22Rv1 (cell line): ENCODE results near the gene NTNG1.

Source experiments
- H3K27ac ChIP-seq: fragments of 450-650 bp; 2 replicates; pipeline ENCODE4 v1.5.1; 2017
- ZFX ChIP-seq: fragments of 450-650 bp; IDR thresholded peaks from 2 replicates; pipeline ENCODE4 v1.6.1; 2017; ENCODE audit warnings: antibody characterized with exemption, borderline replicate concordance
- TF ChIP-seq, protein P1 (sequence below): fragments of 450-650 bp; IDR thresholded peaks from 2 replicates; pipeline ENCODE4 v1.5.1; 2017; ENCODE audit warnings: mild to moderate bottlenecking

NTNG1 gene

DNA sequence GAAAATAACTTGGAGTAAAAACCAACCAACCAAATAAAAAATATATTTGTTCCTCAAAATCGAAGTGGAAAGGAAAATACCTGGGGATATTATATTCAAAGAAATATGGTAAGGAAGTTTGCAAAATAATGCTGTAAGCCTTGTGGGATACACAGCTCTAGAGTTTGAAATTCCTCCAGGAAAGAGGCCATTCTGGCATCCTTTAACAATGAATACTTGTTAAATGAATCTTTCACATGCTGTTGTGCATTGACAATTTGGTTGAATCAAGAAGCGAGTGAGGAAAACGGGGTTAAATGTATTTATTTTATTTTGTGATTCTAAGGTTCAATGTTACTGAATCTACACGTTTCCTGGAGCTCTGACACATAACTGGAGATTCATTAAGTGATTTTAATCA, 30.5 kb upstream of the NTNG1 start:
- H3K27ac ChIP-seq, result no peak overlapping the region
- TF ChIP-seq, protein P1, sequence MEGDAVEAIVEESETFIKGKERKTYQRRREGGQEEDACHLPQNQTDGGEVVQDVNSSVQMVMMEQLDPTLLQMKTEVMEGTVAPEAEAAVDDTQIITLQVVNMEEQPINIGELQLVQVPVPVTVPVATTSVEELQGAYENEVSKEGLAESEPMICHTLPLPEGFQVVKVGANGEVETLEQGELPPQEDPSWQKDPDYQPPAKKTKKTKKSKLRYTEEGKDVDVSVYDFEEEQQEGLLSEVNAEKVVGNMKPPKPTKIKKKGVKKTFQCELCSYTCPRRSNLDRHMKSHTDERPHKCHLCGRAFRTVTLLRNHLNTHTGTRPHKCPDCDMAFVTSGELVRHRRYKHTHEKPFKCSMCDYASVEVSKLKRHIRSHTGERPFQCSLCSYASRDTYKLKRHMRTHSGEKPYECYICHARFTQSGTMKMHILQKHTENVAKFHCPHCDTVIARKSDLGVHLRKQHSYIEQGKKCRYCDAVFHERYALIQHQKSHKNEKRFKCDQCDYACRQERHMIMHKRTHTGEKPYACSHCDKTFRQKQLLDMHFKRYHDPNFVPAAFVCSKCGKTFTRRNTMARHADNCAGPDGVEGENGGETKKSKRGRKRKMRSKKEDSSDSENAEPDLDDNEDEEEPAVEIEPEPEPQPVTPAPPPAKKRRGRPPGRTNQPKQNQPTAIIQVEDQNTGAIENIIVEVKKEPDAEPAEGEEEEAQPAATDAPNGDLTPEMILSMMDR, result no peak
- no peak for TF ChIP-seq ZFX

- TF ChIP-seq ZFX, result no peak
- TF ChIP-seq, protein P1, result no peak
- H3K27ac ChIP-seq, result no peak overlapping the region
These were observed 24.5 kb upstream of the NTNG1 start for GRCh38 chr1:107116306-107116790.

- H3K27ac ChIP-seq, result no peak overlapping the region
- no peak for TF ChIP-seq ZFX
- TF ChIP-seq, protein P1, result no peak
These were observed 18.6 kb upstream of the NTNG1 start for GRCh38 chr1:107122225-107122624.

GRCh38 chr1:107123741-107124140, 17.1 kb upstream of the NTNG1 start:
- TF ChIP-seq ZFX, result no peak
- TF ChIP-seq, protein P1, result no peak
- no peak overlapping the region for H3K27ac ChIP-seq

GRCh38 chr1:107124694-107125093, 16.1 kb upstream of the NTNG1 start:
- H3K27ac ChIP-seq, result no peak overlapping the region
- TF ChIP-seq, protein P1, result no peak
- TF ChIP-seq ZFX, result no peak

DNA sequence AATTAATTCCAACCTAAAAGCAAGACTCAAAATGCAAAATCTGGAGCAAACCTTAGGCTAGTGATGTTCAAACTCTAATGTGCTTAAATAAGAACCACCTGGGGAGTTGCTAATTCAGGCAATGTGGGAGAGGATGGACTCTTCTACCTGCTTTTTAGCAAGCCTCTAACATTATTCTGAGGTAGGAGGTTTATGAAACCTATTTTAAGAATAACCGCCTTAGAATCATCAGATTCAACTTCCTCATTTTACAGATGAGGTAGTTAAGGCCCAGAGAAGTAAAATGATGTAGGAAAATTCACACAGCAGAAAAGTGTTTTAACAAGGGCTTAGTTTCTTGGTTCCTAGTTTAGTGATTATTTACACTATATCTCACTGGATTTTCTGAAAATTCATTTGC, 8.6 kb upstream of the NTNG1 start:
- TF ChIP-seq, protein P1, result no peak
- TF ChIP-seq ZFX, result no peak

DNA sequence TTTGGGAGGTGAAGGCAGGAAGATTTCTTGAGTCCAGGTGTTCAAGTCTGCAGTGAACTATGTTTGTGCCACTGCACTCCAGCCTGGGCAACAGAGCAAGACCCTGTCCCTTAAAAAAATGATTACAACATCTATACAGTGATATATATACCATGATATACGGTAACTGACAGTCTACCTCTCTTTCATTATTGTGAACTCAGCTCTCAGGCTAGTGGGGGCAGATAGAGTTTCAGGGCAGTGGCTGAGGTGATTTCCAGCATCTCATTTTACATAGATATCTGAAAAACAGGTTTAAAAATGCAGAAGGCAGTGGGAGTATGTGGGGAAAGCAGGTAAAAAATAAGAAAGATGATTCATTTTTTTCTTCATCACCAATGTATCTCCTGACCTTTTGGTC, 8.1 kb upstream of the NTNG1 start:
- H3K27ac ChIP-seq, result no peak overlapping the region
- no peak for TF ChIP-seq ZFX
- TF ChIP-seq, protein P1, result no peak

More for the DNA sequence above, 8.6 kb upstream of the NTNG1 start:
- no peak overlapping the region for H3K27ac ChIP-seq
